NCI-H2171 treated with DMSO at 0.1 percent for 48 hours (cell line): ENCODE measurements around the gene MAN1B1.
"Not testable (repeated sequence)": the region's sequence is repeated elsewhere in the genome, so short reads cannot be mapped to it uniquely, and the experiment has no call there.

ENCODE experiments used
- DNase-seq: peaks from one replicate; lab custom pipeline; 2025; lab: John Stamatoyannopoulos, UW

Gene MAN1B1

GRCh38 chr9:137052998-137053943 is 33.5 kb upstream of the MAN1B1 start:
- no peak for DNase-seq

GRCh38 chr9:137053944-137054931 is 32.5 kb upstream of the MAN1B1 start, which contains the start of gene ENTPD2:
TSS of gene ENTPD2 (minus strand) at chr9:137054061. CDS start at chr9:137053997, 64 bp downstream.
- DNase-seq = peak; percentile 50

- no peak for DNase-seq
Measured at GRCh38 chr9:137054932-137055384, 31.8 kb upstream of the MAN1B1 start.

- peak; percentile 18 for DNase-seq
Measured at GRCh38 chr9:137055385-137056364, 31.1 kb upstream of the MAN1B1 start.

GRCh38 chr9:137056739-137057415 is 29.9 kb upstream of the MAN1B1 start:
- peak; percentile 83 for DNase-seq

- DNase-seq = peak; percentile 95
Measured at GRCh38 chr9:137057545-137057944, 29.2 kb upstream of the MAN1B1 start.

- peak; percentile 94 for DNase-seq
Measured at GRCh38 chr9:137058521-137059234, 28.1 kb upstream of the MAN1B1 start.

GRCh38 chr9:137062384-137062783 is 24.4 kb upstream of the MAN1B1 start:
- DNase-seq = no peak

- not testable (repeated sequence) for DNase-seq
Measured at GRCh38 chr9:137062798-137063197, 24.0 kb upstream of the MAN1B1 start.

GRCh38 chr9:137063311-137064026 is 23.3 kb upstream of the MAN1B1 start:
- DNase-seq = no peak

- DNase-seq = peak; percentile 31
Measured at GRCh38 chr9:137064027-137064879, 22.5 kb upstream of the MAN1B1 start.

- no peak for DNase-seq
Measured at GRCh38 chr9:137064880-137065164, 22.0 kb upstream of the MAN1B1 start.

- no peak for DNase-seq
Measured at GRCh38 chr9:137065336-137065967, 21.3 kb upstream of the MAN1B1 start.

GRCh38 chr9:137066096-137066861 is 20.5 kb upstream of the MAN1B1 start:
- DNase-seq = no peak

GRCh38 chr9:137067860-137068538 is 18.8 kb upstream of the MAN1B1 start:
- DNase-seq = peak; percentile 88
